Activated naive CD8-positive, alpha-beta T cell treated with anti-CD3 and anti-CD28 coated beads, Interleukin-2, amount 10 ng/mL, durations not matched to agents 7 days and 5 days (primary cell): ENCODE data around the gene ZNF525. TPM values are rescaled to one million over a fixed set of nuclear protein-coding genes. Genes with fewer than 3 reads are reported as not detected.
"Not testable (repeated sequence)": the region's sequence is repeated elsewhere in the genome, so short reads cannot be mapped to it uniquely, and the experiment has no call there.

ENCODE experiments used
- ATAC-seq: fragments of 150-1000 bp; cut with Tn5 transposase; one replicate; pipeline ENCODE4 v1.10.0; 2021; ENCODE audit warnings: low read depth, moderate library complexity
- POLR2A ChIA-PET: fragments of 350-600 bp; sonication (Branson Sonifier 250); formaldehyde crosslinking; loops from one replicate; lab custom pipeline; 2021; ENCODE audit warnings: antibody characterized with exemption; lab: Charles Lee
- DNase-seq: peaks from one replicate; pipeline ENCODE4 v3.0.0; 2021
- H3K27ac Mint-ChIP-seq: one replicate; pipeline ENCODE4 v1.8.0; 2022; ENCODE audit warnings: mild to moderate bottlenecking, mixed read lengths
- H3K27me3 Mint-ChIP-seq: one replicate; pipeline ENCODE4 v1.8.0; 2022; ENCODE audit warnings: mild to moderate bottlenecking, moderate library complexity, mixed read lengths
- H3K36me3 Mint-ChIP-seq: one replicate; pipeline ENCODE4 v1.8.0; 2021; ENCODE audit warnings: mild to moderate bottlenecking, mixed read lengths
- H3K4me1 Mint-ChIP-seq: one replicate; pipeline ENCODE4 v1.8.0; 2021; ENCODE audit warnings: mixed read lengths
- H3K4me3 Mint-ChIP-seq: one replicate; pipeline ENCODE4 v1.8.0; 2022; ENCODE audit warnings: mild to moderate bottlenecking, moderate library complexity, mixed read lengths
- H3K9me3 Mint-ChIP-seq: one replicate; pipeline ENCODE4 v1.8.0; 2021; ENCODE audit warnings: mixed read lengths
- total RNA-seq, 2 experiments: library from RNA; stranded (reverse); gene quantifications; one replicate each; pipeline ENCODE4 v1.2.3, GENCODE V29; 2021

ZNF525 gene
- 10 to 100 TPM; 28.5 to 29.1 TPM for total RNA-seq

DNA sequence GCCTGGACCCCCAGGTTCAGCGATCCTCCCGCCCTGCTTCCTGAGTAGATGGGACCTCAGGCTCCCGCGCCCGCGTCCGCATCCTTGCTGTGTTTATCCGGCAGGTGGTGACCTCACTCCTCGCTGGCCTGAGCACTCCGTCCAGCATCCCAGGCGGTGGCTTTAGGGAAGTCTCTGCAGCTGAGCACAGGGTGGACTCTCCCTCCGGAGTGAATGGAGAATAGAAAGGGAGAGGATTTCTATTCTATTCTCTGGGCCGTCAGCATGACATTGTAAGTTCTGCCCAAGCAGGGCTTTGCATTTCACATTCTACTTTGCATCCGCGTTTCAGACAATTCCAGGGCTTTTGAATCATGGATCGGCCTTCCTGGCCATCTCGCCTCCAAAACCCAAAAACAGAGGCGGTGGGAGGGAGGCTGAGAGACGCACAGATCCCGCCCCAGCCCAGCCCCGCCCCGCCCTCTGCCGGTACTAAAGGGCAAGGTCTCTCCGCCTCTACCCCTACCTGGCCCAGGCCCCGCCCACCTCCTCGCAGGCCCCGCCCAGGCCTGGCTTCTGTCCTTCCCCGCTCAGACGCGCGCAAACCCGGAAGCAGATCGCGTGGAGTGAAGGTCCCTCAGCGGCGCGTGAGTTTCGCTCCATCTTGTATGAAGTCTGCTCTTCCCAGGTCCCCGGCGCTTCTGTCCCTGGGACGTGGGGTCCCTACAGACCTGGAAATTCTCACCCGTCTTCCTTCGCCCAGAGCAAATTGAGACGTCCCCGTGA lies at the start of gene ZNF525:
Gene ZNF525 (plus strand): TSS at position 572 of the 765 bp plus-strand sequence. CDS start 6,577 bp downstream, outside the sequence.
- ATAC-seq (peak; percentile 100), DNase-seq (peak; percentile 99)
- POLR2A ChIA-PET: interaction anchor here (1.1 kb wide), 1 partner anchor 29 kb away, joined by 5 read pairs; no protein-coding TSS in a partner anchor
- H3K4me3 Mint-ChIP-seq: peak within 1 kb of the TSS; percentile 97
- H3K36me3 Mint-ChIP-seq: peaks cover 33% of the 10 kb centered on the region
- H3K27ac Mint-ChIP-seq: peak within 1 kb of the TSS; percentile 96
- no peaks in the 10 kb centered on the region for H3K27me3 Mint-ChIP-seq
- peaks cover 6% of the 10 kb centered on the region for H3K9me3 Mint-ChIP-seq
- H3K4me1 Mint-ChIP-seq: peaks cover 12% of the 10 kb centered on the region

DNA sequence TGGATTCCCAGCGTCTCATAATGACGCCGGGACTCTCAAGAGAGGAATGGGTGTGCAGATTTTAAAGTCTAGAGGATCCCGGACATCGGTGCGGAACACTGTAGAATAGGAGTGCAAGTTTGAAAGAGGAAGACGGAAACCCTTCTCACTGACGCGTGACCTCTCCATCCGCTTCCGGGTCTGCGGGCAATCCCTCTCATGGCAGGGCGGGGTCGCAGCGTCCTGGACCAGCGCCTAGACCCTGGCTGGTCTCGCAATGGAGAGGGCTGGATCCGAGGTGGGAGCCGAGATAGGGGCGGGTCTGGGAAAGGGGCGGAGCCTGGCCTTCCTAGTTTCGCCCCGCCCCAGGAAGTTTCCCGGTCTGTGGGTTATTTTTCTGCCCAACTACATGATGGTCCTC lies 36.5 kb upstream of the ZNF525 start:
- POLR2A ChIA-PET: no interaction called here
- H3K36me3 Mint-ChIP-seq: peaks cover 13% of the 10 kb centered on the region
- H3K27ac Mint-ChIP-seq: peak overlapping the region; percentile 32
- peaks cover 29% of the 10 kb centered on the region for H3K9me3 Mint-ChIP-seq
- H3K4me1 Mint-ChIP-seq: peaks cover 3% of the 10 kb centered on the region
- H3K27me3 Mint-ChIP-seq: no peaks in the 10 kb centered on the region
- H3K4me3 Mint-ChIP-seq: peak overlapping the region; percentile 61
- ATAC-seq: no peak
- peak; percentile 50 for DNase-seq

DNA sequence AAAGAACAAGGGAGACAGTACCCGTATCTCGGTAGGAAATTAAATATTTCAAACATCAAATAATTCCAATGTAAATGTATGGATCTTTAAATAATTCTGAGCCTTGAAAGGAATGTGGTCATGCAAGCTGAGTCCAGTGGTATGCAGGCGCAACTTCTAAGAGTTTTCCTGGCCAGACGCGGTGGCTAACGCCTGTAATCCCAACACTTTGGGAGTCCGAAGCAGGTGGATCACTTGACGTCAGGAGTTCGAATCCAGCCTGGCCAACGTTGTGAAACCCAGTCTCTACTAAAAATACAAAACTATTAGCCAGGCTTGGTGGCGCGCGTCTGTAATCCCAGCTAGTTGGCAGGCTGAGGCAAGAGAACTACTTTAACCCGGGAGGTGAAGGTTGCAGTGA lies 33.0 kb upstream of the ZNF525 start:
- DNase-seq: no peak
- Mint-ChIP-seq H3K27ac (no peak overlapping the region), H3K9me3 (peaks cover 22% of the 10 kb centered on the region), H3K36me3 (peaks cover 28% of the 10 kb centered on the region), H3K27me3 (no peaks in the 10 kb centered on the region), H3K4me1 (peaks cover 12% of the 10 kb centered on the region), H3K4me3 (peak overlapping the region; percentile 71)
- POLR2A ChIA-PET: interaction anchor here (0.6 to 1.7 kb wide), 3 partner anchors 62 to 1161 kb away, joined by 3 to 5 read pairs (median 3); partner anchors contain the start of genes ZNF765 and ZNF836
- no peak for ATAC-seq

DNA sequence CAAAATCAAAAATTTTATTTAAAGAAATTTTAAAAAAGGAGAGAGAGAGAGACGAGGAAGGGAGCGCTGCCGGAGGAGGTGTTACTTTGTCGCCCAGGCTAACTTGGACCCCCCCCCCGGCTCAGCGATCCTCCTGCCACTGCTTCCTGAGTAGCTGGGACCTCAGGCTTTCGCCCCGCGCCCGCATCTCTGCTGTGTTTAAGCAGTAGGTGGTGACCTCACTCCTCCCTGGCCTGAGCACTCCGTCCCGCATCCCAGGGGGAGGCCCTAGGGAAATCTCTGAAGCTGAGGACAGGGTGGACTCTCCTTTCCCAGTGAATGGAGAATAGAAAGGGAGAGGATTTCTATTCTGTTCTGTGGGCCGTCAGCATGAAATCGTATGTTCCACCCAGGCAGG lies 32.4 kb upstream of the ZNF525 start:
- peak overlapping the region; percentile 89 for H3K4me3 Mint-ChIP-seq
- H3K9me3 Mint-ChIP-seq: peaks cover 18% of the 10 kb centered on the region
- POLR2A ChIA-PET: interaction anchor here (0.6 to 1.7 kb wide), 4 partner anchors 34 to 1162 kb away, joined by 3 to 5 read pairs (median 4); partner anchors contain the start of genes ZNF765 and ZNF836
- H3K4me1 Mint-ChIP-seq: peaks cover 12% of the 10 kb centered on the region
- no peak for ATAC-seq
- H3K27ac Mint-ChIP-seq: peak overlapping the region; percentile 86
- H3K27me3 Mint-ChIP-seq: no peaks in the 10 kb centered on the region
- no peak for DNase-seq
- peaks cover 34% of the 10 kb centered on the region for H3K36me3 Mint-ChIP-seq

DNA sequence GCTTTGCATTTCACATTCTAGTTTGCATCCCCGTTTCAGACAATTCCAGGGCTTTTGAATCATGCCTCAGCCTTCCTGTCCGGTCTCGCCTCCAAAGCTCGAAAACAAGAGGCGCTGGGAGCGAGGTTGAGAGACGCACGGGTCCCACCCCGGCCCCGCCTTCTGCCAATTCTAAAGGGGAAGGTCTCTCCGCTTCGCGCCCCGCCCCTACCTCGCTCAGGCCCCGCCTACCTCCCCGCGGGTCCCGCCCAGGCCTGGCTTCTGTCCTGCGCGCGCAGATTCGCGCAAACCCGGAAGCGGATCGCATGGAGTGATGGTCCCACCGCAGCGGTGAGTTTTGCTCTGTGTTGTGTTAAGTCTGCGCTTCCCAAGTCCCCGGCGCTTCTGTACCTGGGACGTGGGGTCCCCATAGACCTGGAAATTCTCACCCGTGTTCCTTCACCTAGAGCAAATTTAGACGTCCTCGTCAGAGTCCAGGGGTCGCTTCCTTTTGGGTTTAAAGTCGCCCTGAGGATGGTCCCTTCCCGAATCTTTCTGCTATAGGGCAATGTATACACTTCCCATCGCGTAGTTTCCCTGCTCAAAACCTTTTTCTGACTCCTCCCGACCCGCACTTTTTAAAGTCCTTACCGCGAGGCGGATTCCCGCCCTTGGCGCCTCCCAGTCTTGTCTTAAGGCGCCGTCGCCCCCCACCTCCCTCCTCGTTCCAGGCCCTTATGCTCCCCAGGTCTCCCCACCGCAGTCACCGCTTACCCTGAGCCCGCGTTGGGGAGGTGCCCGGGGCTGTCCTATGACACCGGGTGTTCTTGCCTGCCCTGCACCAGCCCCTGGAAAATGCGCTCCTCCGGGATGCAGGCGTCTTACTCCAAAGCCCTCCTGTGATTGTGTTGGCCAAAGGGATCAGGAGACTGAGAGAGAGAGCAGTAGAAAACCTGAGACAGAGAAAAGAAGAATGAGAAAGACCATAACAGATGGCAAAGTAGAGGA lies 31.7 kb upstream of the ZNF525 start, which contains the start of gene ZNF845:
Gene ZNF845 (plus strand): TSS at position 287 of the 987 bp plus-strand sequence. CDS start 7,559 bp downstream, outside the sequence.
- ATAC-seq: peak; percentile 97
- H3K4me1 Mint-ChIP-seq: peaks cover 12% of the 10 kb centered on the region
- H3K4me3 Mint-ChIP-seq: peak within 1 kb of the TSS; percentile 89
- no peaks in the 10 kb centered on the region for H3K27me3 Mint-ChIP-seq
- peaks cover 35% of the 10 kb centered on the region for H3K36me3 Mint-ChIP-seq
- H3K27ac Mint-ChIP-seq: peak within 1 kb of the TSS; percentile 86
- POLR2A ChIA-PET: interaction anchor here (0.7 to 1.7 kb wide), 3 partner anchors 33 to 1162 kb away, joined by 3 to 5 read pairs (median 4); partner anchors contain the start of genes ZNF765 and ZNF836
- H3K9me3 Mint-ChIP-seq: peaks cover 14% of the 10 kb centered on the region
- peak; percentile 99 for DNase-seq

DNA sequence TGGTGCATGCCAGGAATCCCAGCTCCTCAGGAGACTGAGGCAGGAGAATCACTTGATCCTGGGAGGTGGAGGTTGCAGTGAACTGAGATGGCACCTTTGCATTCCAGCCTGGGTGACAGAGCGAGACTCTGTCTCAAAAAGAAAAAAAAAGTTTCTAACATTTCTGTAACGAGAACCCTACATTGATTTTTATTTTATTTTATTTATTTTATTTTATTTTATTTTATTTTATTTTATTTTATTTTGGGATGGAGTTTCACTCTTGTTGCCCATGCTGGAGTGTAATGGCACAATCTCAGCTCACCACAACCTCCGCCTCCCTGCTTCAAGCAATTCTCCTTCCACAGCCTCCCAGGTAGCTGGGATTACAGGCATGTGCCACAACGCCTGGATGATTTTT lies 21.1 kb upstream of the ZNF525 start:
- H3K36me3 Mint-ChIP-seq: peaks cover 91% of the 10 kb centered on the region
- DNase-seq, H3K27ac Mint-ChIP-seq, H3K4me3 Mint-ChIP-seq, POLR2A ChIA-PET, ATAC-seq, H3K27me3 Mint-ChIP-seq, H3K4me1 Mint-ChIP-seq: not testable (repeated sequence)
- peaks cover 37% of the 10 kb centered on the region for H3K9me3 Mint-ChIP-seq

DNA sequence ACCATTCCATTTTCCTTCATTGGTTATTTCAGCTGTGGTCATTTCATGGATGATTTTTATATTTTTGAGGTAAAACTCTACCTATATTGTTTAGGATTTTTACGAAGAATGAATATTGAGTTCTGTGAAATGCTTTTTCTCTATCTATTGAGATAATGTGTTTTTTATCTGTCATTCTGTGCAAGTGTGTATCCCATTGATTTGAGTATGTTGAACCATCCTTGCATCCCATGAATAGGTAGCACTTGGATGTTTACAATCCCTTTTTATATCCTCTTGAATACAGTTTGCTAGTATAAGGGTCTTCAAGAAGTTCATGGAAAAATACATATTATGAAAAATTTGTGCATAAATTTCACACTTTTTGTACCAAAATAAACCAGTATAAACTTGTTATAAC lies 9.8 kb upstream of the ZNF525 start:
- no peak for DNase-seq

DNA sequence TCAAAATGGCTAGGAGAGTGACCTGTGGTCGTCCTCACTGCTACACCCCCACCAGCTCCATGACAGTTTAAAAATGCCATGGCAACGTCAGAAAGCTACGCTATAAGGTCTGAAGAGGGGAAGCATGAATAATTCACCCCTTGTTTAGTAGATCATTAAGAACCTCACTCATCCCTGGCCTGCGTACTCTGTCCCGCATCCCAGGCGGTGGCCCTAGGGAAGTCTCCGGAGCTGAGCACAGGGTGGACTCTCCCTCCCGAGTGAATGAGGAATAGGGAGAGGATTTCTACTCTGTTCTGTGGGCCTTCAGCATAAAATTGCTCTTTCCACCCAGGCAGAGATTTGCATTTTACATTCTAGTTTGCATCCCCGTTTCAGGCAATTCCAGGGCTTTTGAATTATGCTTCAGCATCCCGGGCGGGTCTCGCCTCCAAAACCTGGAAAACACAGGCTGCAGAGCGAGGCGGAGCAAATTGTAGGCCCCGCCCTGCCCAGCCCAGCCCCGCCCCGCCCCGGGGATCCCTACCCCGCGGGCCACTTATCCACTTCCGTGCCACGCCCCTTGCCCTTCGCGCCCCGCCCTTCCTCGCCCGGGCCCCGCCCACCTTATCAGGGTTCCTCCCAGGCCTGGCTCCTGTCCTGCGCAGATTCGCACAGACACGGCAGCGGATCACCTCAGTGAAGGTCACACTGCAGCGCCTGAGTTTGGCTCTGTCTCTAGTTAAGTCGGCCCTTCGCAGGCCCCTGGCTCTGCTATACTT lies 7.5 kb upstream of the ZNF525 start:
- Mint-ChIP-seq H3K27ac (no peak overlapping the region), H3K4me1 (no peaks in the 10 kb centered on the region), H3K4me3 (no peak overlapping the region), H3K36me3 (peaks cover 21% of the 10 kb centered on the region), H3K27me3 (no peaks in the 10 kb centered on the region), H3K9me3 (peaks cover 21% of the 10 kb centered on the region)
- POLR2A ChIA-PET: no interaction called here
- ATAC-seq (no peak), DNase-seq (no peak)

More for the DNA sequence above, 9.8 kb upstream of the ZNF525 start:
- Mint-ChIP-seq H3K27me3 (no peaks in the 10 kb centered on the region), H3K27ac (no peak overlapping the region), H3K9me3 (peaks cover 43% of the 10 kb centered on the region), H3K4me3 (no peak overlapping the region), H3K4me1 (no peaks in the 10 kb centered on the region), H3K36me3 (peaks cover 44% of the 10 kb centered on the region)
- POLR2A ChIA-PET: no interaction called here
- no peak for ATAC-seq

DNA sequence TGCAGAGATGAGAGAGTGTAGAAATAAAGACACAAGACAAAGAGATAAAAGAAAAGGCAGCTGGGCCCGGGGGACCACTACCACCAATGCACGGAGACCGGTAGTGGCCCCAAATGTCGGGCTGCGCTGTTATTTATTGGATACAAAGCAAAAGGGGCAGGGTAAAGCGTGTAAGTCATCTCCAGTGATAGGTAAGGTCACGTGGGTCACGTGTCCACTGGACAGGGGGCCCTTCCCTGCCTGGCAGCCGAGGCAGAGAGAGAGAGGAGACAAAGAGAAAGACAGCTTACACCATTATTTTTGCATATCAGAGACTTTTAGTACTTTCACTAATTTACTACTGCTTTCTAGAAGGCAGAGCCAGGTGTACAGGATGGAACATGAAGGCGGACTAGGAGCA lies 5.4 kb upstream of the ZNF525 start:
- H3K27me3 Mint-ChIP-seq, H3K36me3 Mint-ChIP-seq, H3K4me1 Mint-ChIP-seq, H3K4me3 Mint-ChIP-seq, H3K27ac Mint-ChIP-seq, DNase-seq, POLR2A ChIA-PET, ATAC-seq: not testable (repeated sequence)
- peaks cover 11% of the 10 kb centered on the region for H3K9me3 Mint-ChIP-seq

DNA sequence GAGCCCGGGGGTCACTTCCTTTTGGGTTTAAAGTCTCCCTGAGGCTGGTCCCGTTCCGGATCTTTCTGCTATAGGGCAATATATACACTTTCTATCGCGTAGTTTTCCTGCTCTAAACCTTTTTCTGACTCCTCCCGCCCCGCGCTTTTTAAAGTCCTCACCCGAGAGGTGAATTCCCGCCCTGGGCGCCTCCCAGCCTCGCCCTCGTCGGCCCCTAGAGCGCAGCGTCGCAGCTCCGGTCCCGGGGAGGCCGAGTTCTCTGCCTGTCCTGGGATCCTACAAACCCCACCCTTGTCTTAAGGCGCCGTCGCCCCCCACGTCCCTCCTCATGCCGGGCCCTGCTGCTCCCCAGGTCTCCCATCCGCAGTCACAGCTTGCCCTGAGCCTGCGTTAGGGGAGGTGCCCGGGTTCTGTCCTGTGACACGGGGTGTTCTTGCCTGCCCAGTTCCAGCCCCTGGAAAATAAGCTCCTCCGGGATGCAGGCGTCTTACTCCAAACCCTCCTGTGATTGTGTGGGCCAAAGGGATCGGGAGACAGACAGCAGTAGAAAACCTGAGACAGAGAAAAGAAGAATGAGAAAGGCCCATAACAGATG lies 491 bp downstream of the ZNF525 start:
- H3K9me3 Mint-ChIP-seq: peaks cover 9% of the 10 kb centered on the region
- DNase-seq (no peak), ATAC-seq (peak; percentile 38)
- H3K4me3 Mint-ChIP-seq: peak overlapping the region; percentile 97
- peak overlapping the region; percentile 96 for H3K27ac Mint-ChIP-seq
- H3K4me1 Mint-ChIP-seq: peaks cover 12% of the 10 kb centered on the region
- H3K36me3 Mint-ChIP-seq: peaks cover 40% of the 10 kb centered on the region
- no peaks in the 10 kb centered on the region for H3K27me3 Mint-ChIP-seq
- POLR2A ChIA-PET: interaction anchor here (0.7 to 1.1 kb wide), 2 partner anchors 23 to 29 kb away, joined by 3 to 5 read pairs; no protein-coding TSS in a partner anchor

DNA sequence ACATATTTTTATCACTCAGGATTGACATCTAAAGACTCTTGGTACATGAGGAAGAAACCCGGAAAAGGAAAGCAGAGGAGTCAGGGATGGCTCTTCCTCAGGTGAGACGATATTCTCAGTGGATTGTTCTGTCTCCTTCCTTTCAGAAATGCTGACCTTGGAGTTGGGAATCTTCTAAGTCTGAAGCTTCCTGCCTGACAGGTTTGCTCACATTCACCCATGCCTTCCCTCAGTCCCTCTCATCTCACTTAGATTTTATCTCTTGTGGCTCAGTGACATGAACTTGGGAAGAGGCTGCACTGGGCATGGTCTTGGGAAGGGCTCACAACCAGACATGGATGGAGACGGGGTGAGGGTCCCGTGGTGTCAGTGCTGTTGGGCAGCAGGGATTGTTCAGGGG lies 6.7 kb downstream of the ZNF525 start:
- Mint-ChIP-seq H3K36me3 (peaks cover 87% of the 10 kb centered on the region), H3K4me1 (peaks cover 5% of the 10 kb centered on the region), H3K4me3 (no peak overlapping the region), H3K27ac (no peak overlapping the region), H3K27me3 (no peaks in the 10 kb centered on the region), H3K9me3 (peaks cover 21% of the 10 kb centered on the region)
- POLR2A ChIA-PET: no interaction called here
- DNase-seq: no peak
- no peak for ATAC-seq

DNA sequence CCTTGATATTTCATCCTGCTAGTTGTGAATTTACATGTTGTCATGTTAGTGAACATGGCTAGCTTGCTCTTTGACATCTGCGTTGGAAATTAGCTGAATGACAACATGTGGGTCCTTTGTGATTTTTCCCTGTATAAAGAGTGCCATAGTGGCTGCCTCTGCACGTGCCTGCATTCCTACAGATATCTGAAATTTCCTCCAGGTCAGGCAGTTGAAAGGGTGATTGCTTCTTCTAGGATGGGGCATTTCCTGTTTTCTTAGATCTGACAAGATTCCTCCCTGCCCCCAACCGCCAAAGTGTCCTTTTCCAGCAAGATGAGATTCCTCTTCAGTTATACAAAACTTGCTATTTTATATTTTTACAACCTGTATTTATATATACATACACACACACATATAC lies 8.8 kb downstream of the ZNF525 start:
- Mint-ChIP-seq H3K27ac (no peak overlapping the region), H3K9me3 (peaks cover 18% of the 10 kb centered on the region), H3K36me3 (peaks cover 90% of the 10 kb centered on the region), H3K4me1 (peaks cover 2% of the 10 kb centered on the region), H3K4me3 (no peak overlapping the region), H3K27me3 (no peaks in the 10 kb centered on the region)
- POLR2A ChIA-PET: interaction anchor here (0.6 kb wide), 1 partner anchor 20 kb away, joined by 3 read pairs; the partner anchor contains the start of gene ZNF765
- ATAC-seq (no peak), DNase-seq (no peak)
